Large intestine (tissue), 3 donors: ENCODE data around the gene DZIP1. TPM values are rescaled to one million over a fixed set of nuclear protein-coding genes. Genes with fewer than 3 reads are reported as not detected.
"Not testable (repeated sequence)": the region's sequence is repeated elsewhere in the genome, so short reads cannot be mapped to it uniquely, and the experiment has no call there.

Experiments
- DNase-seq, 2 donors: peaks; one replicate each; pipeline versions ENCODE4 v3.0.0 to v3.0.0-alpha.2; 2013
- H3K27ac ChIP-seq: one replicate; pipeline ENCODE4 v1.5.1; 2013; ENCODE audit warnings: low read length
- H3K27me3 ChIP-seq: 2 replicates; pipeline ENCODE4 v1.6.1; 2013; ENCODE audit warnings: low read length; ENCODE audit not compliant: control insufficient read depth, insufficient read depth
- H3K36me3 ChIP-seq: 2 replicates; pipeline ENCODE4 v1.6.1; 2013; ENCODE audit warnings: low read length; ENCODE audit not compliant: control insufficient read depth, insufficient read depth
- H3K4me1 ChIP-seq: one replicate; pipeline ENCODE4 v1.6.1; 2013; ENCODE audit warnings: low read length; ENCODE audit not compliant: control insufficient read depth, insufficient read depth
- H3K4me3 ChIP-seq: one replicate; pipeline ENCODE4 v1.5.1; 2013; ENCODE audit warnings: low read length
- H3K9me3 ChIP-seq: one replicate; pipeline ENCODE4 v1.6.1; 2013; ENCODE audit warnings: mild to moderate bottlenecking, low read depth, low read length, moderate library complexity; ENCODE audit not compliant: control insufficient read depth
- WGBS: methylation state at CpG from one replicate; pipeline ENCODE4 v1.1.5; 2013; ENCODE audit warnings: low lambda C conversion rate; ENCODE audit not compliant: insufficient coverage; 5-methylcytosine and 5-hydroxymethylcytosine counted together
- polyA plus RNA-seq: library from polyadenylated mRNA; unstranded; fragments of 120-200 nt; gene quantifications from one replicate; pipeline ENCODE4 v1.2.1, GENCODE V29; 2013

DZIP1 gene
- polyA plus RNA-seq, 1 donor: 16.9 TPM

DNA sequence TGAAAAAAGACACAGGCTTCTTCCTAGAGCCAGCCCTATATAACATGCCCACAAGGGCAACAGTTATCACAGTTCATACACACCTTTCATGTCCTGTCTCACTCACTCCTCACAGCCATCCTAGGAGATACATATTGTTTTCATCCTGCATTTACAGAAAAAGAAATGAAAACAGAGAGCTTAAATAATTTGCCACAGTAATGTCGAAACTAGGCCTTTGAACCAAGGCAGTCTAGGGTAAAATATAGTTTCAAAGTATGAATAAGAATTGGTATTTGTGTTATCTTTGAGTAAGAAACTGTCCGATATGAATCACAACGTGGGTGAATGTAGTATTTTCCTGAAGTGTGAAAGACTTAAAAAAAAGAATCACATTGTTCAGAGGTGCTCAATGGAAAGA is 65.2 kb downstream of the DZIP1 start:
- no peak overlapping the region for H3K27ac ChIP-seq
- no peaks in the 10 kb centered on the region for H3K27me3 ChIP-seq
- no peaks in the 10 kb centered on the region for H3K4me1 ChIP-seq
- DNase-seq: no peak
- 100% methylated on average over 3 of the region's 3 CpGs for WGBS
- H3K36me3 ChIP-seq: peaks cover 12% of the 10 kb centered on the region
- H3K9me3 ChIP-seq: no peaks in the 10 kb centered on the region
- no peak overlapping the region for H3K4me3 ChIP-seq

DNA sequence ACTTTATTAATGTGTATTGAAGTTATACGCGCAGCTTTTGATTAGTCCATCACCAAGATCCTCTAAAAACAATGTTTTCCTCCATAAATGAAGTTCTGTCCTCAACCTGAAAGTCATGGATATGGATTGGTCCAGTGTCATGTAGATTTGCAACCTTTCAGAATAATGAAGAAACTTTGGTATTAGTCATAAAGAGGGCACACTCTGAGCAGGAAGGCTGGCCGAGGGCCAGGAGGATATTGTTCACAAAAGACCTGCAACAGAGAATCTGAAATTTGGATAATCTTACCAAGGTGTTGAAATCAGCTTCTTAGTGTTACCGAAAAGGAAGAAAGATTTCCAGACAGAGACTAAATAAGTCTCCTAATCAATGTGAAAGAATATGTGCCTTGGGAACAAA is 71.3 kb downstream of the DZIP1 start:
- Histone ChIP-seq H3K9me3 (no peaks in the 10 kb centered on the region), H3K27ac (no peak overlapping the region), H3K4me3 (no peak overlapping the region), H3K27me3 (no peaks in the 10 kb centered on the region), H3K4me1 (no peaks in the 10 kb centered on the region), H3K36me3 (peaks cover 3% of the 10 kb centered on the region)
- WGBS: no CpG with 5 or more reads among the region's 4 CpGs
- no peak for DNase-seq

DNA sequence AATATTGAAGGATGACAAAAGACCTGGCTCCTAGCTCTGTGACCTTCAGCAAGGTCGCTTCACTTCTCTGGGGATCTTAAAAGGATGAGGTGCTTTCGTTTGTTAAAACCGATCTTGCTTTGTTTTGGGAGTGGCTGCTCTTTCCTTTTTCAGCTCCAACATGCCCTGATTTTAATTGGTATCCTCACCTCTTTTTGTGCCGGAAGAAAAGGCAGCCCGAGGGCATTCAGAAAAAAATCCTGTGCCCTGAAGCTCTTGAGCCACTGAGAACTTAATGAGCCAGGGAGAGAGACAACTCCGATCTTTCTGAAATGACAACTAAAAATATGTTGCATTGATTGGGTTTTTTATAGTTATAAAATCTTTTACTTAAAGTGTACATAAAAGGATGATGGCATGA is 72.6 kb downstream of the DZIP1 start:
- DNase-seq: no peak
- Histone ChIP-seq H3K4me3 (no peak overlapping the region), H3K36me3 (no peaks in the 10 kb centered on the region), H3K9me3 (no peaks in the 10 kb centered on the region), H3K27me3 (no peaks in the 10 kb centered on the region), H3K4me1 (no peaks in the 10 kb centered on the region), H3K27ac (no peak overlapping the region)
- no CpG with 5 or more reads among the region's 6 CpGs for WGBS

DNA sequence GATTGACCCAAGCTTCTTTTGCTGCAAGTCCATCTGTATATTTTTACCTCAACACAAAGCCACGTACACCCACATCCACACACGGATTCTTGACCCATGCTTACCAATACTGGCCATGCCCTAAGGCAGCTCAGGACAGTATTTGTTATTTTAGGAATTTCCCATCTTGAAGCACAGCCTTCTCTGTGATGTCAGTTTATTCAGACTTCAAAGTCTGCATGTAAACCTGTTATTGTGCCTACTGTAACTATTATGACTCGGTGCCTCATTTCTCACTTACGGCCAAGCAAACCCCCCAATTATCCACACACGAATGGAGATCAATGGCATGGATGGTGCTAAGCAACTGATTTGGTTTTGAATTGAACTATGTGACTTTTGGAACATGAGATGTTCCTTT is 74.5 kb downstream of the DZIP1 start:
- Histone ChIP-seq H3K4me3 (no peak overlapping the region), H3K9me3 (no peaks in the 10 kb centered on the region), H3K4me1 (no peaks in the 10 kb centered on the region), H3K36me3 (no peaks in the 10 kb centered on the region), H3K27me3 (no peaks in the 10 kb centered on the region), H3K27ac (no peak overlapping the region)
- no peak for DNase-seq
- no CpG with 5 or more reads among the region's 5 CpGs for WGBS

DNA sequence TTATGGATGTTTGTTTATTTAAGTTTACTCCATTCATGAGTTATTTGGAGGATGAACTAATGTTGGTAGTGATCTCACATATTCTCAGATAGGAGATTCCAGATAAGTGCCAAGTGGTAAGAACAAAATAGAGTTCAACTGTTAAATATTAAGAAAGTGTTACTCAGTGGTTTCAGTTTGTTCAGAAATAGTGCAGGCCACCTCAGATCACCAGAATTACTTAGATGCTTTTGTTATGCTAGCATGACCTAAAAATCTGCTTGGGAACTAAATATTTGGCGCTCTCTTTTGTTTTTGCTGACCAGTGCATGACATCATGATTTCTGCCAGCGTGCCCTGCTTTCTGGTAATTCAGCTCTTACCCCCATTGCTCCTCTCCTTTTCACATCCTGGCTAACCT is 76.4 kb downstream of the DZIP1 start:
- Histone ChIP-seq H3K4me3 (no peak overlapping the region), H3K4me1 (no peaks in the 10 kb centered on the region), H3K9me3 (no peaks in the 10 kb centered on the region), H3K27me3 (no peaks in the 10 kb centered on the region), H3K27ac (no peak overlapping the region), H3K36me3 (no peaks in the 10 kb centered on the region)
- DNase-seq: no peak
- no CpG with 5 or more reads among the region's 2 CpGs for WGBS

DNA sequence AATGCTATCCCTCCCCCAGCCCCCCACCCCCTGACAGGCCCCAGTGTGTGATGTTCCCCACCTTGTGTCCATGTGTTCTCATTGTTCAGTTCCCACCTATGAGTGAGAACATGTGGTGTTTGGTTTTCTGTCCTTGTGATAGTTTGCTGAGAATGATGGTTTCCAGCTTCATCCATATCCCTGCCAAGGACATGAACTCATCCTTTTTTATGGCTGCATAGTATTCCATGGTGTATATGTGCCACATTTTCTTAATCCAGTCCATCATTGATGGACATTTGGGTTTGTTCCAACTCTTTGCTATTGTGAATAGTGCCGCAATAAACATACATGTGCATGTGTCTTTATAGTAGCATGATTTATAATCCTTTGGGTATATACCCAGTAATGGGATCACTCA is 78.7 kb downstream of the DZIP1 start:
- not testable (repeated sequence) for H3K9me3 ChIP-seq, H3K27ac ChIP-seq
- no CpG with 5 or more reads among the region's 1 CpG for WGBS

DNA sequence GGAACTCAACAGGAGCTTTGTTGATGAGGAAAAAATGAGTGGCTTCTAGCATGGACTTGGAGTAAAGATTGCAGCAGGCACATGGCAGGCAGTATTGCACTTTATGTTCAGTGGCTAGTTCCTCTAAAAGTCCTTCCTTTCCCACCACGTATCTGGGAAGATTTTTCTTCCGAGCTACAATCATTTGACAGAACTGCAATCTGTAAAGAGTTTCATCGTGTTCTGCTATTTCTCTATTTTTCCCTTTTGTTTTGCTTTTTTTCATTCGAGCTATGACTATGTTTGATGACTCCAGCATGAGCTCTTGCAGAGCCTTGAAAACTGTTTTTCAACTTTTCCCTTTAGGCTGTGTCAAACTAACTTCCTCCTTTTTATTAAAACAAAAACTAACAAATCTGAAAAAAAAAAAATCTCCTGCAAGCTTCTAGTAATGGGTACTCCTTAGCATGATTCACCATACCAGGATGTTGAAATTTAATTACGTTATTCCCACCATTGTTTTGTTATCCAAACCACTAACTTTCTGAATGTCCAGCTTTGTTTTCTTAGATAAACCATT is 79.7 kb downstream of the DZIP1 start:
- Histone ChIP-seq H3K27me3 (no peaks in the 10 kb centered on the region), H3K4me1 (no peaks in the 10 kb centered on the region), H3K27ac (no peak overlapping the region), H3K36me3 (no peaks in the 10 kb centered on the region), H3K4me3 (no peak overlapping the region), H3K9me3 (no peaks in the 10 kb centered on the region)
- WGBS: 59% methylated on average over 3 of the region's 5 CpGs
- no peak for DNase-seq

More for the DNA sequence above, 78.7 kb downstream of the DZIP1 start:
- not testable (repeated sequence) for H3K36me3 ChIP-seq, H3K4me3 ChIP-seq, H3K4me1 ChIP-seq, H3K27me3 ChIP-seq, DNase-seq

DNA sequence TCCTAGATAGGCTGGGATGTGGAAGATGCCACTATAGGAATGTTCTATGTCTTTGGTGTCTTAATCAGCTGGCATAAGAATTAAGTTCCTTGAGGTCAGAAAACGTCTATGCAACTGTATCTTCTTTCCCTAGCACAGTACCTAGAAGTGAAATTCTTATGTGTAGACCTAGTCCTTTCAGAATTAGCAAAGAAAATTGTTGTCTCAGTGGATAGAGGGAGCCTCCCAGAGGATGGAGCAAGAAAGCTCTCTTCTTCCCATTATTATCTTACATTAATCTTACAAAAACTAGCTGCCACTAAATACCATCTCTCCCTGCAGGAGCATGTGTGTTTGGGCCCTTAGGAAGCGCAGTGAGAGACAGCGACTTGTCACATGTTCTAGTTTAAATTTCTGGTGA is 80.4 kb downstream of the DZIP1 start:
- no CpG with 5 or more reads among the region's 3 CpGs for WGBS
- H3K9me3 ChIP-seq: no peaks in the 10 kb centered on the region
- H3K27ac ChIP-seq: no peak overlapping the region
- H3K4me1 ChIP-seq: no peaks in the 10 kb centered on the region
- H3K36me3 ChIP-seq: no peaks in the 10 kb centered on the region
- H3K4me3 ChIP-seq: no peak overlapping the region
- no peak for DNase-seq
- no peaks in the 10 kb centered on the region for H3K27me3 ChIP-seq

DNA sequence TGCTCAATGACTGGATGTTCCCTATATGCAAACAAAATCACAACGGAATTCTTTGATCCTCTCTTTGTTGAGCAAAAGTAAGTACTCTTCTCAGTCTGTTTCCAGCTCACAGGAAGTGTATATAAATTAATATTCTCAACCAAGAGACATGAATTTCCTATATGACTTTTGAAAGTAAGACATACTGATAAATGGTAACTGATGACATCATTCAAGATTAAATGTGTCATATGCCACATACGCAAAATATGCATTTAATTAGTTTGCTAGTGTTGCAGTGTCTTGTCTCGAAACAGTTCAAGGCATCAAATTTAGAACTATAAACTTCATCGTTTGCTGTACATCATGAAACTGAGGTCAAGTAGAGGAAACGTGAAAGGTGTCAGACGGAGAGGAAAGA is 84.1 kb downstream of the DZIP1 start:
- no peaks in the 10 kb centered on the region for H3K4me1 ChIP-seq
- H3K9me3 ChIP-seq: no peaks in the 10 kb centered on the region
- H3K4me3 ChIP-seq: no peak overlapping the region
- whole genome bisulfite sequencing: no CpG with 5 or more reads among the region's 6 CpGs
- no peak for DNase-seq
- no peaks in the 10 kb centered on the region for H3K36me3 ChIP-seq
- H3K27ac ChIP-seq: no peak overlapping the region
- peaks cover 21% of the 10 kb centered on the region for H3K27me3 ChIP-seq

DNA sequence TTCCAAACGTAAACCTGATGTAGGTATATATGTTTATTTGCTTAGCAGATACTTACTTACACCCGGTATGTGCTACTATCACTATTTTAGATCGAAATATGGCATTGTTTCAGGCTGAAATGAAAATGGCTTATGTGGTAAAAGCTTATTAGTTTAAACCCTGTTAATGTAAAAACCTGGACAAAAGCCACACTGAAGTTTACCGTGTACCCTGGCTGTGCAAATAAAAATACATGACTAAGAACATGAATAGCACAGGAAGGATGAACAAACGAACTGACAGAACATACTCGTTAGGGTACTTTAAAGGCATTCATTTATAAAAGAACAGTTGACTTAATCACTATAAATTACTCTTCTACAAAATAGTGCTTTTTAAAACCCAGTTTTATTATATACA is 85.4 kb downstream of the DZIP1 start:
- peaks cover 29% of the 10 kb centered on the region for H3K27me3 ChIP-seq
- DNase-seq: no peak
- no peak overlapping the region for H3K4me3 ChIP-seq
- H3K9me3 ChIP-seq: no peaks in the 10 kb centered on the region
- no peak overlapping the region for H3K27ac ChIP-seq
- no peaks in the 10 kb centered on the region for H3K4me1 ChIP-seq
- 64% methylated on average over 2 of the region's 6 CpGs for WGBS
- no peaks in the 10 kb centered on the region for H3K36me3 ChIP-seq

DNA sequence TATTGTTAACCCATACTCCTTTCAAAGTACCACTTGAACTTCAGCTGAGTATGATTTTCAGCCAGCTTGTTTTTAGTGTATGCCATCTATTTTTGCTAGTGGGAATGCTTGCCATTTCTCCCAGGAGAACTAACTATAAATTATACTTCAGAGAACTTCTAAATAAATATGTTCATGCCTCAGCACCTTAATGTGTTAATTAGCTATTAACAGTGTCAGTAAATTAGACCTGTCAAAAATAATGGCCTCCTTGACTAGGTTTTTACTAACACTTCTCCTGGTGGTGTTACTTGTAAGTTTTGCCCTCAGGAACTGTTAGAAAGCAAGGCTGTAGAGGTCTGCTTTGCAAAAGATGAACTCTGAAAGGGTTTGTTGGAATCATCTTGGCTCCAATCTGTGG is 87.5 kb downstream of the DZIP1 start:
- H3K27ac ChIP-seq: no peak overlapping the region
- H3K4me3 ChIP-seq: no peak overlapping the region
- H3K4me1 ChIP-seq: no peaks in the 10 kb centered on the region
- H3K27me3 ChIP-seq: peaks cover 49% of the 10 kb centered on the region
- peaks cover 4% of the 10 kb centered on the region for H3K9me3 ChIP-seq
- DNase-seq: no peak
- no peaks in the 10 kb centered on the region for H3K36me3 ChIP-seq
